ENCODE results near the gene GRID2.

Gene GRID2

GRCh38 chr4:93444860-93445259 is 1141.1 kb downstream of the GRID2 start:
- no peak for DNase-seq

DNA sequence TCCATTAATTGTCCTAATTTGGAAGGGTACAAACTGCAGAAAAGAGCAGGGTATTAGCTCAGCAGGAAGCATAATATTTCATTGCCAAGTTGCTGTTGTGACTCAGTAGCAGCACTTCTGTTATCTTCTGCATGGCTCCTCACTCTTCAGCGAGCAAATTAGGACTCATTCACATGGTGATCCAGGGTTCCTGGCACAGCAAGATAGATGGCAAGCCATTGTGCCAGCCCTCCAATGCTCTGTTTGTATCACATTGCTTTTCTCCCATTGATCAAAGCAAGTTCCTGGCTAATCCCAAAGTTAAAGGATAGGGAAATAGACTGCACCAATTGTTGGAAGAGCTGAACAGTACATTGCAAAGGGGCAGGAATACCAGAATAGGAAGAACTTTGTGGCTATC is 1142.3 kb downstream of the GRID2 start:
- DNase-seq = no peak

- DNase-seq = no peak
Observed at GRCh38 chr4:93448691-93449293, 1145.0 kb downstream of the GRID2 start.

DNA sequence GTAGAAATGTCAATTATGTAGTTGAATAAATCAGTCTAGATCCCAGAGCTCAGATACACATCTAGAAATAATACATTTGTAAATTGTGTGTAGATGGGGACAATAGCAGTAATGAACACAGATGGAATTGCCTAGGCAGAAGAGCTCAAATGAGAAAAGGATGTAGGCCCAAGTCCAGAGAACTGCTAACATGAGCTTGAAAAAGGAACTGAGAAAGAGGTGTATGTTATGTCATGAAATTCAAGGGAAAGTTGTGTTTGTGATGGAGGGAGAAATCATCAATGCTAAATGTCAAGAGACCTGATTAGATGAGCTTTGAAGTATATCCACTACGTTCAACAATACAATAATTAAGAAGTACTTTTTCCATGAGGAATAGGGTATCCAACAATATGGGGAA is 1148.2 kb downstream of the GRID2 start:
- DNase-seq = no peak

DNA sequence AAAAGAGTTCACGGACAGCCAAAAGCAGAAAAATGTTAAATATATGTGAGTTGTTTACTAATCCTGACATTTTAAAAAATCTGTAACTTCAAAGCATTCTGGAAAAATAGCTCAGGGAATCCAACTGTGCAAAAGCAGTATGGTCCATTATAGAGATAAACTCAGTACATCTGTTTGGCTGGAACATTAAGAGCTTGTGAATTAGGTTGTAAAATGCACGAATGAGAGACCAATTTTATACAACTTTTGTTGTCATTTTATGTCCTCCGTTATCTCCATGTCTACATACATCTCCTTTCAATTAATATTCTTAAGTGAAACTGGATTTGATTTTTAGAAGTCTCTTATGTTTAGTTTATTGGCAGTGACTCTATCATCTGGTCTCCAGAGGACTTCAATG is 1157.8 kb downstream of the GRID2 start:
- no peak for DNase-seq

DNA sequence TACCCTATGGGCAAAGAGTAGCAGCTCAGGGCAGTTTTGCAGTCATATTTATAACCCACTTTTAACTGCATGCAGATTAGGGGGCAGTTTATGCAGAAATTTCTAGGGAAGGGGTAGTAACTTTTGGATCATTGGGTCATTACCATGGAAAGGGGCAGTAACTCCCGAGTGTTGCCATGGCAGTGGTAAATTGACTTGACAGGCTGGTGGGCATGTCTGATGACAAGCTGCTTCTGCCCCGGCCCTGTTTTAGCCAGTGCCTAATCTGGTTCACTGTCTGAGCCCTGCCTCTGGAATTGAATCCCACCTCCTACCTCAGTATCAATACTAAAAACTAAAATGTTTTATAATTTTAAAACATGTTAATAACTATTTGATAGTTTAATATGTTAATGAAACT is 1162.7 kb downstream of the GRID2 start:
- DNase-seq = no peak

- DNase-seq = no peak
Observed at GRCh38 chr4:93467484-93468155, 1163.9 kb downstream of the GRID2 start.

GRCh38 chr4:93469560-93469959 is 1165.8 kb downstream of the GRID2 start:
- no peak for DNase-seq

GRCh38 chr4:93475730-93476129 is 1172.0 kb downstream of the GRID2 start:
- DNase-seq = no peak

GRCh38 chr4:93478805-93479204 is 1175.0 kb downstream of the GRID2 start:
- DNase-seq = no peak

DNA sequence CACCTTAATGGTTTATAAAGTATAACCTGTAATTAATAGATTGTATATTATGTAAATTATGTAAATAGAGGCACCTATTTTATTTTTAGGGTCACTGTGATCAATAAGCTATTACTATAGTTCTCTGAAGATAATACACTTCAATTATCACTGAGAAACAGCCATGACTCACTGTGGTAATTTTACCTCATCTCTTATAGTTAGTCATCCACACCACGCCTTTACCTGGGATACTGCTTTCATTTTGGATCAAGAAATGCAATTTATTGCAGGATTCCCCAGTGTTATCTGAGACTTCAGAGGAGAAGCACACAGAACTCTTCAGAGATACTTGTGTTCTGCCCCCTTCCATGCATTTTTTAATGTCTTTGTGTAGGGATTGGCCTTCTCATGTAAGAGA is 1176.7 kb downstream of the GRID2 start:
- no peak for DNase-seq

DNA sequence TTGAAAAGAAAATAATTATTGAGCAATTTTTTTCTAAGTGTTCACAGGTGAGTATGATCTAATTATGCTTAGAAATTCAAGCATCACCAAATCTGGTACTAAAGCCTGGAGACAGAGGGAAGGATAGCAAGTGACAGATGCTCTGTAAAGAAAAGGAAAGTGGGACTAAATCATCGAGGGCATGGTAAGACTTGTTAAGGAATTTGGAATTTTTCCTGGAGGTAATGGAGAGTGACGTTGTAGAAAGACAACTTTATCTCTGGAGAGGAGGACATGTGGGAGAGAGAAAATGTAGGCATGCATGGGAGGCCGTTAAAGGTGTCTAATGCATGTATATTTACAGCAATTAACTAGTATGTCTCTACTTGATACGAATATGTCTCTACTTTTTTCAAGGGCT is 1191.6 kb downstream of the GRID2 start:
- no peak for DNase-seq

- DNase-seq = no peak
Observed at GRCh38 chr4:93501244-93501643, 1197.5 kb downstream of the GRID2 start.

- no peak for DNase-seq
Observed at GRCh38 chr4:93501946-93502345, 1198.2 kb downstream of the GRID2 start.

- DNase-seq = no peak
Observed at GRCh38 chr4:93502991-93503390, 1199.2 kb downstream of the GRID2 start.

DNA sequence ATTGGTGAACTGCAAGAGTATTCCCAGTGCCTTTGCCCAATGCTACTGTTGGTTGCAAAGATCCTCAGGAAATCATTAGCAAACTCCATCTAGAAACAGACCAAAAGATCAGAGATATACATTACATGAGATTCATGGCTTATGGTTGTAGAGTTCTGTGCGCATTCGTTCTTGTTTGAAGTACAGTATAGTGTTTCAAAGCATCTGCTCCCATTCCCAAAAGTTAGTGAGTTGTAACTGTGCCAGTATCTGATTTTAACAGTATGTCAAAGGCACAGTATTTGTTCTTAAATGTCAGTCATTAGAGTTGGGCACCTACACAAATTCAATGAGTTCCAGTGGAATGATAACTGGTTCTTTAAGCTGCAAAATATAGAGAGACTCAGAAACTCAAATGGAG is 1210.1 kb downstream of the GRID2 start:
- DNase-seq = no peak

- DNase-seq = no peak
Observed at GRCh38 chr4:93515208-93515607, 1211.4 kb downstream of the GRID2 start.

- no peak for DNase-seq
Observed at GRCh38 chr4:93529692-93530372, 1226.1 kb downstream of the GRID2 start.

- no peak for DNase-seq
Observed at GRCh38 chr4:93532234-93532633, 1228.5 kb downstream of the GRID2 start.

- DNase-seq = no peak
Observed at GRCh38 chr4:93540562-93540961, 1236.8 kb downstream of the GRID2 start.

DNA sequence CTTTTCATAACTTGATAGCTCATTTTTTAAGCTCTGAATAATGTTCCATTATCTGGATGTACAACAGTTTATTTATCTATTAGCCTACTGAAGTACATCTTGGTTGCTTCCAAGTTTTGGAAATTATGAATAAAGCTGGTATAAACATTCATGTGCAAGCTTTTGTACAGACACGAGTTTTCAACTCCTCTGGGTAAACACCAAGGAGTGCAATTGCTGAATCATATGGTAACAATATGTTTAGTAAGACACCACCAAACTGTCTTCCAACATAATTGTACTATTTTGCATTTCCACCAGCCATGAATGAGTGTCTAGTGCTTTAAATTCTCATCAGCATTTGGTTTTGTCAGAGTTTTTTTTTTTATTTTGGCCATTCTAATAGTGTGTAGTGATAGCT is 1258.1 kb downstream of the GRID2 start:
- DNase-seq = no peak

DNA sequence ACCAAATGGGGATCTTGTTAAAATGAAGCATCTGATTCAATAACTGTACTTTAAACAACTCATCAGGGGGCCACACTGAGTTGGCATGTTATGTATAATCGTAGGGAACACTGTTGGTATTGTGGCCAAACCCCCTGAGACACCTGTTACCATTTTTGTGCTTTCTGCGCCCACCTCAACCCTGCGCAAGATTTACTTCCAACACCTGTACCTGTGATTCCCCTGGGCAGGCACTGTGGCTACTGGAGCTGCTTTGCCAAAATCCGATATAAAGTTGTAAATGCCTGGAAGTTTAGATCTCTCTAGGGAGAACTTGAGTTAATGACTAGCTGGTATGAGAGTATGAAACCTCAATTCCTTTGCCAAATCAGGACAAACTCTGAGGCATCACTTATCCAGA is 1265.0 kb downstream of the GRID2 start:
- no peak for DNase-seq

DNA sequence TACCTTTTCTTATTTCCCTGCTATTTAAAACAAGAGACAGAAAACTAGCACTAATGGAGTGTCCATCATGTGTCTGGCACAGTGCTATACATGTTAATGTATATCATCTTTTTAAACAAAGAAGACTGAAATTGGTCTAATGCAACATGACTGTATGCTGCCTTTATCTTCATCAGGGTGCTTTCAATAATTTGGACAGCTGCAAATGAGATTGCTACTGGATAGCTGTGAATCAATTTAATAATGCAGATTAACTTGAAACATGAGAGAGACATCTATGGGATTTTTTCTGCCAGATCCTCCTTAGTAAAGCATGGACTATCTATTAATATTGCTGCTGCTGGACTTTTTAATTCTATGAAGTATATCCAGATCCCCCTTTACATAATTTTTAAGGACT is 1269.5 kb downstream of the GRID2 start:
- no peak for DNase-seq

GRCh38 chr4:93578942-93579341 is 1275.2 kb downstream of the GRID2 start:
- DNase-seq = no peak

DNA sequence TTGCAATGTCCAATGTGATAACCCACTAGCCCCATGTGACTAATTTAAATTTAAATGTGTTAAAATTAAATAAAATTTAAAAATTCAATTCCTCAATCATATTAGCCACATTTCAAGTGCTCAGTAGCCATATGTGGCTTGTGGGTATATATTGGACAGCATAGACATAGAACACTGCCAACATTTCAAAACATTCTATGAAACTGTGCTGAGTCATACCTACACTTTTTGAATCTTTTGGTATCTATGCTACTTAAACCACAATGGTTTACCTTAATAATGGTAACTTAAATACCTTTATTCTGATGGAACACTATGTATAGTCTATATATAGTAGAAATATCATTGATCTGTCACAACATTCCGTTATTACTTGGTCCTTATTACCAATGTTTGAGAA is 1301.4 kb downstream of the GRID2 start:
- DNase-seq = no peak

All from cerebellar nuclear complex (tissue), 1 donor.